SK-N-DZ (cell line): ENCODE measurements around the gene NEU1. TPM values are rescaled to one million over a fixed set of nuclear protein-coding genes. Genes with fewer than 3 reads are reported as not detected.
A peak's percentile ranks its signal among the peaks of the same experiment; 100 is the strongest.
"Not testable (repeated sequence)": the region's sequence is repeated elsewhere in the genome, so short reads cannot be mapped to it uniquely, and the experiment has no call there.

Experiments
- DNase-seq: peaks from one replicate; pipeline ENCODE4 v3.0.0-alpha.2; 2015; ENCODE audit warnings: low spot score
- polyA plus RNA-seq, 2 experiments: library from polyadenylated mRNA; depleted of rRNA; stranded (reverse); fragments of >200 nt; gene quantifications; 2 replicates each; pipeline ENCODE4 v1.2.3, GENCODE V29; 2014

Gene NEU1
- polyA plus RNA-seq (2014; cell fraction: cytosol; rRNA removed), result 20.1 and 25.1 TPM in 2 replicates
- 20.6 and 22.0 TPM in 2 replicates for polyA plus RNA-seq (2014; cell fraction: nucleus; rRNA removed)

GRCh38 chr6:31862344-31863235 lies at the start of gene NEU1:
TSS of gene NEU1 (minus strand) at chr6:31862821. CDS start at chr6:31862776, 45 bp downstream.
- DNase-seq, result peak; percentile 100

- DNase-seq, result no peak
Observed at GRCh38 chr6:31911826-31912585, 49.4 kb upstream of the NEU1 start.

- not testable (repeated sequence) for DNase-seq
Observed at GRCh38 chr6:31909298-31909697, 46.7 kb upstream of the NEU1 start.

- no peak for DNase-seq
Observed at GRCh38 chr6:31908791-31909190, 46.2 kb upstream of the NEU1 start.

- DNase-seq, result not testable (repeated sequence)
Observed at GRCh38 chr6:31908255-31908654, 45.6 kb upstream of the NEU1 start.

GRCh38 chr6:31907158-31907813 lies 44.7 kb upstream of the NEU1 start:
- DNase-seq, result no peak

- not testable (repeated sequence) for DNase-seq
Observed at GRCh38 chr6:31906727-31907126, 44.1 kb upstream of the NEU1 start.

- no peak for DNase-seq
Observed at GRCh38 chr6:31906122-31906521, 43.5 kb upstream of the NEU1 start.

- no peak for DNase-seq
Observed at GRCh38 chr6:31905041-31905440, 42.4 kb upstream of the NEU1 start.

GRCh38 chr6:31903957-31904356 lies 41.3 kb upstream of the NEU1 start:
- DNase-seq, result no peak

GRCh38 chr6:31901953-31902643 lies 39.5 kb upstream of the NEU1 start, which contains the start of gene ZBTB12:
TSS of gene ZBTB12 (minus strand) at chr6:31902086. CDS start at chr6:31901305, 781 bp downstream.
- peak; percentile 97 for DNase-seq

- no peak for DNase-seq
Observed at GRCh38 chr6:31901415-31901952, 38.9 kb upstream of the NEU1 start.

GRCh38 chr6:31900917-31901414 lies 38.3 kb upstream of the NEU1 start:
- no peak for DNase-seq

- DNase-seq, result no peak
Observed at GRCh38 chr6:31899882-31900722, 37.5 kb upstream of the NEU1 start.

- no peak for DNase-seq
Observed at GRCh38 chr6:31899215-31899614, 36.6 kb upstream of the NEU1 start.

- peak; percentile 60 for DNase-seq
Observed at GRCh38 chr6:31898383-31899011, 35.9 kb upstream of the NEU1 start.

GRCh38 chr6:31897612-31898382 lies 35.2 kb upstream of the NEU1 start, which contains the start of gene EHMT2:
TSS of gene EHMT2 (minus strand) at chr6:31897698. CDS start at chr6:31897677, 21 bp downstream.
- DNase-seq, result peak; percentile 80
